Right renal cortex interstitium (tissue), 3 donors: ENCODE measurements around the gene MUC5B. TPM values are rescaled to one million over a fixed set of nuclear protein-coding genes. Genes with fewer than 3 reads are reported as not detected.

ENCODE experiments used
- DNase-seq, 3 donors: peaks; one replicate each; pipeline ENCODE4 v3.0.0-alpha.2; 2013; ENCODE audit warnings: low read depth in 3 of 3, low spot score in 2 of 3
- polyA plus RNA-seq, 3 donors: library from polyadenylated mRNA; unstranded; fragments of 120-200 nt; gene quantifications; one replicate each; pipeline ENCODE4 v1.2.1, GENCODE V29; 2013; ENCODE audit not compliant: insufficient read length in 3 of 3

The MUC5B gene
- polyA plus RNA-seq, 3 donors, result under 0.01 to 0.01 TPM; not detected in 1

GRCh38 chr11:1278766-1279673 is 56.2 kb downstream of the MUC5B start:
- no peak for DNase-seq

DNA sequence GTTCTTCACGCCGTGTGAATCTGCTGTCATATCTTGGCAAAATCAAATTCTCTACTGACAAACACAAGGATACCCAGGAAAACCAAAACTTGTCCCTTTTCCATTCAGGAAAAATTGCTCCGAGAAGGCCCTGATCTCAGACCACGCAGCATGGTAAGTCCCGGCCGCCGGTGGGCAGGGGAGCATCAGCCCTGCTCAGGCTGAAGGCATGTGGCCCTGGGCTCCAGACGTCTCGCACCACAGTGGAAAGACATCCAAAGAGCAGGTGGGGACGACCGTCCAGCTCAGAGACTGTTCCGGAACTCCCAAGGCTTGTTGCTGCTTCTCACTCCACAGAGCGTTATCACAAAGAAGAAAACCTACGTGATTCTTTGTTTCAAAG is 56.8 kb downstream of the MUC5B start:
- DNase-seq, result no peak

DNA sequence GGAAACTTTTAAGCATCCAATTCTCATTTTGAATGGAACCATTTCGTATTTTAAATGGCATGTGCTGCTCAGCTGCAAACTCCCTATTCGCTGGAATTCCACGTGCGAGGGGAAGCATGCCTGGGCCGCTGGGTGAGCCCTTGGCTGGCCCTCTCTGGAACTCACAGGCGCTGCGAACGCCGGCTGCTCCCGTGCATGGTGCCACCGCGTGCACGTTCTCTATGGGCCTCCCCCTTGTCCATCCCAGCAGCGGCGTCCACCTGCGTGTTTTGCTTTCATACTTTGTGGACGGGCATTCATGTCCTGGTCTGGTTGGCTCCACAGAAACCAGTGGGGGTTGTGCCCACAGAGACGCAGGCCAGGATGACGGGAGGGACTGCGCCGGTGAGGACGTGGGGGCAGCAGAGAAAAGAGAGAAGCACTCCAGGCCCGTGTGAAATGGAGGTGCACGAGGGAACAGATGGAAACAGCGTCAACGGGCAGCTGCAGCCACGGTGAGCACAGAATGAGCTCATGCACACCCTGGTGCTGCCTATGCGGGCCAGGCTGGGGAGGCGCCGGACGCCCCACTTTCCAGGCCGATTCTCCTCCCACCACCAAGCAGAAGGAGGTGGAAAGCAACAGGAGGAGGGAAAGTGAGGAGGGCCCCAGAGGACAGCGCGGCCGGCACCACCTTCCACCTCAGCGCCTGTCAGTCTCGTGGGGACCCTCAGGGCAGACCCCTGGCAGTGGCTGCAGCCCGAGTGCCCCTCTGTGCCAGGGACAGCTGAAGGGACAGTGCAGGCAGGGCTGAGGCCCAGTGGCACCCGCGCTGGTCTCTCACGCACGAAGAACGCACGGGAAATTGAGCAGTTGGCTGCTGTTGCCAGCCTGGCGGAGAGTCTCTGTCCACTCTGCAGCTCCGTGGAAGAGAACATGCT is 57.5 kb downstream of the MUC5B start:
- DNase-seq, result no peak

GRCh38 chr11:1281326-1281973 is 58.6 kb downstream of the MUC5B start:
- DNase-seq, result no peak

- no peak for DNase-seq
Observed at GRCh38 chr11:1281974-1282365, 59.1 kb downstream of the MUC5B start.

DNA sequence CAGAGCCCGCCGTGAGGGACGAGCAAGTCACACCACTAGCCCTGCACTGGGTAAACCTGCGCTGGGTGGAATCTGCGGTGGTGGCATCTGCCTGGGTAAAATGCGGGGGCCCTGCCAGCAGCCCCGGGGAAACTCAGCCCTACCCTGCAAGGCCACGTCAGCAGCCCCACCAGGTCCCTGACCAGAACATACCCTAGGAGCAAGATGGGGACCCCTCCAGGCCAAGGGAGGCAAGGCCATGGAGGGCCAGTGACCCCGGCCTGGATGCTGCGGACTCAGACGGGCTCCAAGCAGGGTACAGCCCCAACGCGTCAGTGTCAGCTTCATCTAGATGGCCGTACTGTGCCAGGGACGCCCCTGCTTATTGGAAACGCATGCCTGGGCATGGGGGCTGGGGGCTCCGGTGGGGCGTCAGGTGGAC is 60.2 kb downstream of the MUC5B start:
- no peak for DNase-seq

GRCh38 chr11:1283906-1284305 is 61.0 kb downstream of the MUC5B start:
- DNase-seq, result no peak

- DNase-seq, result no peak
Observed at GRCh38 chr11:1285316-1285744, 62.5 kb downstream of the MUC5B start.

GRCh38 chr11:1285876-1286275 is 63.0 kb downstream of the MUC5B start:
- no peak for DNase-seq

GRCh38 chr11:1287928-1288327 is 65.1 kb downstream of the MUC5B start:
- no peak for DNase-seq

GRCh38 chr11:1288426-1289151 is 65.7 kb downstream of the MUC5B start:
- no peak for DNase-seq

- no peak for DNase-seq
Observed at GRCh38 chr11:1289211-1289935, 66.5 kb downstream of the MUC5B start.

DNA sequence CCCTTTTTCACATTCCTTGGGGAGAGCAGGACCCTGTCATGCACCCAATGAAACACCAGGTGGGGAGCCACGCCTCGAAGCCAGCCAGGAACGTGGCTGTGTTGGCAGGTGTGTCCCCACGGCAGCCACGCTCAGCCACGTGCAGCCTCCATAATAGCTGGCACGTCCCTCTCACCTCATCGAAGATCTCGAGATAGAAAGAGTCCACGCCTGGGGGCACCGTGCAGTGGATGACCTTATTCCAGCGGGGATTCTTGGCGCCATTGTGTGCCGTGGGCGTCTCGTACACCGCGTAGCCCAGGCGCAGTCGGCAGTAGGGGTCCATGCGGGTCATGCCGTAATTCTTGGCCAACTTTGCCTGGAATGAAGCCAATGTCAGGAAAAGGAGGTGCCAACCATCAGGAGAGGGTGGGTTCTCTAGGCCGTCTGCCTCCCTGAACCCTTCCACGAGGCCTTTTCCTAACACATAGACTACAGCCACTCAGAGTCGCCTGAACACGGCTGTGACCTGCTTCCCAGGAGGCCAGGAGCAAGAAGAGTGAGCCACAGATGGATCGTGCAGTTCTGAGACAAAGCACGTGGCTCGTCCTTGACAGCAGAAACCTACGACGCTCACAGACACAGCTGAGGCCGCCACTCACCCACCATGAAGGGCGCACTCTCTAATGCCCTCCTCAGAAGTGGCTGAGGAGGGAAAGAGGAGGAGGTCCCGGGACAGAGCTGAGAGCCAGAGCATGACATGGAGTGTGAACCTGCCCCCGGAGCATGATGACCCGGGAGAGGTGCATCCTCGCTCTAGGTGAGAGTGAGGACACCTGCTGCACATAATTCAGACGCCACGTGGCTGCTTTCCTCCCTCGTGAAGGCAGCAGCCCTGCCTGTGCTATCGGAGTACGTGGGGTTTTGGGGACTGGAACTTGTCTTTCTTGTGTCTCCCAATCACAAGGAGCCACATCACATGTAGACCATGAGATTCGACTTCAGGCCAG is 67.5 kb downstream of the MUC5B start:
- no peak for DNase-seq

- no peak for DNase-seq
Observed at GRCh38 chr11:1291295-1292017, 68.6 kb downstream of the MUC5B start.

DNA sequence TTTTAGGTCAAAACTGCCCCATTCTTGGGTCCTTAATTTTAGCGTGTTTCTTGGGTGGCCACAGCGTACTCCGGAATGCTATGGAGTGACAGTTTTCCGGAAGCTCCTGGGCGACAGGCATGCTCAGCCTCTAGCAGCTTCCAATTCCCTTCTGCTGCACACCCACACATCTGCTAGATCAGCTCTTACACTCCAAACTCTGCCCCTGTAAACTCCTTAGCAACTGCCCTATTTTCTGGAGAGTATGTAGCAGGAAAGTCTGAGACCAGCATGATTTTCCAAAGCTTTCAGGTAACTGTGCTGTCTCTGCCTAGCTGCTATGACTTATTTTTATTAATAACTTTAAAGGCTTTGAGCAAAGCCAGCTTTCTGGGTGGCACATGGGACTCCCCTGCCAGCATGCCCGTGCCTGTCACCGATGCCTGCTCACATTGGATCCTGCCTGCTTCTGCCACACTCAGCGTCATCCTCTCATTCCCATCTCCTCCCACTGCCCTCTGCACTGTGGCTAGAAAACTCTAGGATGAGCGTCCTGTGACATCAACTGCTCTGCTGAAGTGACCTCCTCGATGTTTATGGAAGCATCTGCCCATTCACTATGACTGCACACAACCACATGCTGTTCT is 69.3 kb downstream of the MUC5B start:
- no peak for DNase-seq

DNA sequence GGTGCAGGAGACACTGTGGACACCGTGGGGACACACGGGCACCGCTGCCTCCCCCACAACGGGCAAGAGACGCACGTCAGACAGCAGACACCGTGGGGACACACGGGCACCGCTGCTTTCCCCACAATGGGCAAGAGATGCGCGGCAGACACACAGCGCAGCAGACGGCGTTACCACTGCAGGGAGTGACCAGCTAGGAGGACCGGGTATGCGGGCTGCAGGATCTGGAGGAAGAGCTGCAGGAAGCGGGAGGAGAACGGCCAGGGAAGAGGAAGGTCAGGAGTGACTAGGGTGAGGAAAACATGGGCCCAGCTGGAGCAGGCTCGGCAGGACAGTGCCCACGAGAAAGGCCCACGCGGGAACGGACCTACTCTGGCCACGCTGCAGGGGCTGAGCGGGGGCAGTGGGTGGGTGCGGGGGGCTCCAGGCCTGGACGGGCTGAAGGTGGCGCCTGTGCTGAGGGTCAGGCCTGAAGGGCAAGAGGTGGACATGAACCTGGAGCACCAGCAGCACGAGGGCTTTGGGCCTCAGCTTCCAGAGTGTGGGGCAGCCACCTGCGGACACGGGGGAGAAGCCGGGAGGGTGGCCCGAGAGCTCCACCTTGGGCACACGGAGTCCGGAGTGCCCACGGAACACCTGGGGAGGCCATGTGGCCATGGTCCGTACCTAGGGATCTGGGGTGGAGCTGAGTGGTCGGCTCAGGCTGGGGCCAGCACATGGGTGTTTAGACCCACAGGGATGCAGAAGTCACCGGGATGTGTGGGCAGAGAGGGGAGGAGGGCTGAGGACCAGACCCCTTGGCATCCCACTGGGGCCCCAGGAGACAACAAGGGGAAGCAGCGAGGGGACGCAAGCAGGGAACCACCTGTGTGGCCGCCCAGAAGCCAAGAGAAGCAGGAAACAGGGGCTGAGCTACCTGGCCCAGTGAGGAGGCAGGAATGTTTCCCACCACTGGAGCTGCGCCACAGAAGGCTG is 70.1 kb downstream of the MUC5B start:
- no peak for DNase-seq
